ENCODE measurements around the gene RRM1.
A peak's percentile ranks its signal among the peaks of the same experiment; 100 is the strongest.

The RRM1 gene

DNA sequence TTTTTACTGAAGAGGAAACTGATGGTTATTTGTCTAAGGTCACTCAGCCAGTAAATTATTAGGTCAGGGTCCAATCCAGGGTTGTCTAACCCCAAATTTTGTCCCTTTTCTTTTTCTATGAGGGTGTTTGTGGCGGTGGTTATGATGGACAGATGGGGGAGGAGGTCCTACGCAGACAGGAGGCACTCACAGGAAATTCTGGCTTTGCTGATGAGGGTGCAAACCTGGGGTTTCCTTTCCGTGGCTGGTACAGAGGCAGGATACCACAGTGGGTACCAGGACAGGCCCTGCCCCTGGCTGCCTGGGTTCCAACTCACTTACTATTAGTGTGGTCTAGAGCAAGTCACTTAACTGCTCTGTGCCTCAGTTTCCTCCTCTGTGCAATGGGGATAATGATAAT, 91.0 kb downstream of the RRM1 start:
- no peak overlapping the region for H3K4me3 ChIP-seq (ENCODE audit: low read length)
- no peaks in the 10 kb centered on the region for H3K36me3 ChIP-seq (ENCODE audit: control insufficient read depth, insufficient read depth, low read length)
- peaks cover 5% of the 10 kb centered on the region for H3K4me1 ChIP-seq (ENCODE audit: control insufficient read depth, insufficient read depth, low read length)
- no peaks in the 10 kb centered on the region for H3K27me3 ChIP-seq (ENCODE audit: control insufficient read depth, insufficient read depth, low read length)
- H3K9ac ChIP-seq (ENCODE audit: low read length) = no peak overlapping the region
- no peak overlapping the region for H3K27ac ChIP-seq (ENCODE audit: low read depth, low read length)

DNA sequence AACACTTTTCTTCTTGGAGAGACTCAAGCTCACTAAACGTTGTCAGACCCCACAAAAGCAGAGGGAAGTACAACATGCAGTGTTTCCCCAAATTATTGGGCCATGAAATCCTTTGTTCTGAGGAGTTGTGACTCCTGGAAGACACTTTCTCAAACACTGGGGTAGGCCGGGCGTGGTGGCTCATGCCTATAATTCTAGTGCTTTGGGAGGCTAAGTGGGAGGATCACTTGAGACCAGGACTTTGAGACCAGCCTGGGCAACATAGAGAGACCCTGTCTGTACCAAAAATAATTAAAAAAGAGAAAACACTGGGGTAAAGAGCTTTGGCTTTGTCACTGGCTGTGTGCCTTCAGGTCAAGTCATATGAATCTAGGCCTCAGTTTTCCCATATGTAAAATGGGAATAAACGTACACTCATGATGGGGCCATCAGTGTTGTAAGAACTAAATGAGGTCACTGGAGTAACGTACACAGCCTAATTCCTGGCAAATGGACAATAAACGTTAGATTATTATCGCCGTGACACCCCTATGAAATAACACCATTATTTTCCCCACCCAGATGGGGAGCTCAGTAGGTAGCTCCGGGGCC, 92.0 kb downstream of the RRM1 start:
- peak overlapping the region; percentile 63 for H3K4me3 ChIP-seq (ENCODE audit: low read length)
- no peak overlapping the region for H3K27ac ChIP-seq (ENCODE audit: low read depth, low read length)
- H3K9ac ChIP-seq (ENCODE audit: low read length) = no peak overlapping the region
- H3K4me1 ChIP-seq (ENCODE audit: control insufficient read depth, insufficient read depth, low read length) = peaks cover 7% of the 10 kb centered on the region
- H3K36me3 ChIP-seq (ENCODE audit: control insufficient read depth, insufficient read depth, low read length) = no peaks in the 10 kb centered on the region
- no peaks in the 10 kb centered on the region for H3K27me3 ChIP-seq (ENCODE audit: control insufficient read depth, insufficient read depth, low read length)

DNA sequence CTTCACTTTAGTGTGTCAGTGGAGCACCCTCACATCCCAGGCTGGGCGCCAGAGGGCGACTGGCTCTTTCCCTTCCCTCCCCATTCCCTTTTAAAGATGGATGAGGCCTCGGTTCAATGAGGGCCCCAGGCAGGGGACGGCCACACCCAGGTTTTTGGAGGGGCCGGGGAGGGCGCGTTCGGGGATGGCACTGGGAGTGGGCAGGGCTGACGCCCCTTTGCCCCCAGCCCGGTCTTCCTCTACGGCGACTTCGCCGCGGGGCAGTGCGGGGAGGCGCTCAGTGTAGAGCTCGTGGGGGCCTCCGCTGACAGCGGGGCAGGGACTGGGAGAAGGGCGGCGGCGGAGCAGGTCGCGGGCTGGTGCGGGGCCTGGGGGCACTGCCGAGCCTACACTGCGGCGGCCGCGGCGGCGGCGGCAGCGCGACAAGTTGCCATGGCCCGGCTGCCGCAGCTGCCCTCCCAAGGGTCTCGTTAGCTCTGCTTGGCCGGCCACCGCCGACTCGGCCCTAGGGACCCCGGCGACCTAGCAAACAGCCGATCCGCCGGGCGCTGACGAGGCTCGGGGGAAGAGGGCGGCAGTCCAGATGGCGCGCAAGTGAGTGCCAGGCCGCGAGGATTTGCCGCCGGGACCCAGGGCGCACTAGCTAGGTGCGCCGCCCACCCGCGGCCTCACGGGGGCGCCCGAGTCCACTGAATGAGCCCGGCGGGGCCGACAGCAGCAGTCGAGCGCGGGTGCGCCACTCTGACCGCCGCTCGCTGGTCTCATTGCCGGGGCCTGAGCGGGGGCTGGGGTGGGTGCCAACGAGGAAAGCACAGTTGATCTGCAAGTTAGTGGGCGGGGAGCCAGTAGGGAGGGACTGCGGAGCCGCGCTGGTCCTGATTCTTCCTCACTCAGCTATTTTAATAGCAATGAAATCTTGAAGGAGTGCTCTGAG, 92.7 kb downstream of the RRM1 start:
- no peaks in the 10 kb centered on the region for H3K36me3 ChIP-seq (ENCODE audit: control insufficient read depth, insufficient read depth, low read length)
- H3K9ac ChIP-seq (ENCODE audit: low read length) = no peak overlapping the region
- no peaks in the 10 kb centered on the region for H3K27me3 ChIP-seq (ENCODE audit: control insufficient read depth, insufficient read depth, low read length)
- H3K27ac ChIP-seq (ENCODE audit: low read depth, low read length) = peak overlapping the region; percentile 73
- peak overlapping the region; percentile 63 for H3K4me3 ChIP-seq (ENCODE audit: low read length)
- peaks cover 7% of the 10 kb centered on the region for H3K4me1 ChIP-seq (ENCODE audit: control insufficient read depth, insufficient read depth, low read length)

Measured in rectal smooth muscle tissue (tissue), 1 donor.